MM.1S (cell line): Measurements from ENCODE around the gene UBXN1.

Source experiments
- DNase-seq: peaks from one replicate; pipeline ENCODE4 v3.0.0-alpha.2; 2015
- H2AFZ ChIP-seq: fragments of 300-600 bp; sonication (generic); 2 replicates; pipeline ENCODE4 v1.6.0; 2016; ENCODE audit warnings: antibody characterized with exemption, low read length
- H3F3A ChIP-seq: fragments of 300-600 bp; sonication (generic); 2 replicates; pipeline ENCODE4 v1.6.1; 2016; ENCODE audit warnings: mild to moderate bottlenecking, antibody characterized with exemption, low read length, moderate library complexity, mixed read lengths; ENCODE audit not compliant: insufficient read depth
- H3K27ac ChIP-seq: fragments of 300-600 bp; sonication (generic); 2 replicates; pipeline ENCODE4 v1.5.1; 2016; ENCODE audit warnings: mild to moderate bottlenecking, low read length
- H3K27me3 ChIP-seq: fragments of 300-600 bp; sonication (generic); replicated peaks from 2 replicates; pipeline ENCODE4 v1.6.0; 2016; ENCODE audit warnings: low read length; ENCODE audit not compliant: insufficient read depth
- H3K36me3 ChIP-seq: fragments of 300-600 bp; sonication (generic); replicated peaks from 2 replicates; pipeline ENCODE4 v1.6.1; 2016; ENCODE audit warnings: mild to moderate bottlenecking, low read length, mixed read lengths; ENCODE audit not compliant: insufficient read depth
- H3K4me1 ChIP-seq: fragments of 300-600 bp; sonication (generic); 2 replicates; pipeline ENCODE4 v1.6.1; 2016; ENCODE audit warnings: low read length, mixed read lengths
- H3K4me2 ChIP-seq: fragments of 300-600 bp; sonication (generic); 2 replicates; pipeline ENCODE4 v1.6.0; 2016; ENCODE audit warnings: low read depth, low read length
- H3K4me3 ChIP-seq: fragments of 300-600 bp; sonication (generic); 2 replicates; pipeline ENCODE4 v1.5.1; 2016; ENCODE audit warnings: low read length, mixed read lengths
- H3K79me2 ChIP-seq: fragments of 300-600 bp; sonication (generic); 2 replicates; pipeline ENCODE4 v1.6.1; 2016; ENCODE audit warnings: mixed run types, low read length, mixed read lengths
- H3K9ac ChIP-seq: fragments of 300-600 bp; sonication (generic); 2 replicates; pipeline ENCODE4 v1.6.1; 2016; ENCODE audit warnings: low read length, mixed read lengths
- H3K9me2 ChIP-seq: fragments of 300-600 bp; sonication (generic); replicated peaks from 2 replicates; pipeline ENCODE4 v1.6.1; 2016; ENCODE audit warnings: mild to moderate bottlenecking, low read length, mixed read lengths; ENCODE audit not compliant: insufficient read depth
- H3K9me3 ChIP-seq: fragments of 300-600 bp; sonication (generic); replicated peaks from 2 replicates; pipeline ENCODE4 v1.6.1; 2016; ENCODE audit warnings: mild to moderate bottlenecking, low read length, mixed read lengths; ENCODE audit not compliant: insufficient read depth
- H4K20me1 ChIP-seq: fragments of 300-600 bp; sonication (generic); 2 replicates; pipeline ENCODE4 v1.6.1; 2016; ENCODE audit warnings: mild to moderate bottlenecking, low read length, moderate library complexity, mixed read lengths; ENCODE audit not compliant: insufficient read depth
- CTCF ChIP-seq: fragments of 300-600 bp; sonication (generic); IDR thresholded peaks from 2 replicates; pipeline ENCODE4 v1.5.1; 2016; ENCODE audit warnings: antibody characterized with exemption, low read length, mixed read lengths
- EZH2 ChIP-seq: fragments of 300-600 bp; sonication (generic); optimal IDR thresholded peaks from 2 replicates; pipeline ENCODE3; 2017; ENCODE audit warnings: low read depth, mild to moderate bottlenecking, antibody characterized with exemption, low read length, mixed read lengths
- EZH2phosphoT487 ChIP-seq: fragments of 300-600 bp; sonication (generic); IDR thresholded peaks from 2 replicates; pipeline ENCODE4 v1.6.1; 2018; ENCODE audit warnings: antibody characterized with exemption, low read length

The UBXN1 gene

GRCh38 chr11:62688491-62688890 is 9.6 kb upstream of the UBXN1 start:
- no peaks in the 10 kb centered on the region for H3K36me3 ChIP-seq
- no peaks in the 10 kb centered on the region for H3K79me2 ChIP-seq
- H3K4me1 ChIP-seq, result no peaks in the 10 kb centered on the region
- no peak overlapping the region for H3K4me2 ChIP-seq
- H3K9me3 ChIP-seq, result no peaks in the 10 kb centered on the region
- H3K27me3 ChIP-seq, result no peaks in the 10 kb centered on the region
- no peak overlapping the region for H2AFZ ChIP-seq
- H3F3A ChIP-seq, result no peaks in the 10 kb centered on the region
- H3K4me3 ChIP-seq, result no peak overlapping the region
- no peak overlapping the region for H3K27ac ChIP-seq
- DNase-seq, result no peak
- H4K20me1 ChIP-seq, result no peaks in the 10 kb centered on the region
- no peak for TF ChIP-seq CTCF
- no peak for TF ChIP-seq EZH2
- TF ChIP-seq EZH2phosphoT487, result no peak
- no peaks in the 10 kb centered on the region for H3K9me2 ChIP-seq
- H3K9ac ChIP-seq, result no peak overlapping the region

- Histone ChIP-seq H4K20me1 (no peaks in the 10 kb centered on the region), H3K79me2 (no peaks in the 10 kb centered on the region), H3K4me1 (no peaks in the 10 kb centered on the region), H3F3A (no peaks in the 10 kb centered on the region), H3K27ac (no peak overlapping the region), H3K36me3 (no peaks in the 10 kb centered on the region), H3K9ac (no peak overlapping the region), H3K9me2 (no peaks in the 10 kb centered on the region), H2AFZ (no peak overlapping the region), H3K4me3 (no peak overlapping the region), H3K27me3 (no peaks in the 10 kb centered on the region), H3K4me2 (no peak overlapping the region), H3K9me3 (no peaks in the 10 kb centered on the region)
- TF ChIP-seq EZH2phosphoT487 (no peak), EZH2 (no peak), CTCF (no peak)
- no peak for DNase-seq
Observed at GRCh38 chr11:62687508-62688396, 8.9 kb upstream of the UBXN1 start.

- peaks cover 7% of the 10 kb centered on the region; the same call in 1 of the 2 replicates for H3K4me1 ChIP-seq
- no peak overlapping the region for H3K4me3 ChIP-seq
- no peak overlapping the region for H3K27ac ChIP-seq
- DNase-seq, result no peak
- no peak overlapping the region for H3K9ac ChIP-seq
- no peaks in the 10 kb centered on the region for H3K27me3 ChIP-seq
- no peak overlapping the region for H2AFZ ChIP-seq
- H3K79me2 ChIP-seq, result peaks cover 17% of the 10 kb centered on the region
- TF ChIP-seq EZH2phosphoT487 (no peak), EZH2 (no peak), CTCF (no peak)
- H3F3A ChIP-seq, result 0 out of 2 replicates have a peak, but pooled peaks cover 3% of the 10 kb centered on the region
- no peaks in the 10 kb centered on the region for H3K36me3 ChIP-seq
- no peaks in the 10 kb centered on the region for H3K9me2 ChIP-seq
- H3K9me3 ChIP-seq, result no peaks in the 10 kb centered on the region
- no peak overlapping the region for H3K4me2 ChIP-seq
- H4K20me1 ChIP-seq, result no peaks in the 10 kb centered on the region
Observed at GRCh38 chr11:62682518-62682917, 3.6 kb upstream of the UBXN1 start.
